Muscle layer of duodenum (tissue), 2 donors: ENCODE data around the gene DPF3.

ENCODE experiments used
- H3K27ac ChIP-seq: one replicate; pipeline ENCODE4 v1.7.0; 2013; ENCODE audit warnings: mild to moderate bottlenecking, low read length
- H3K27me3 ChIP-seq: one replicate; pipeline ENCODE4 v1.7.0; 2013; ENCODE audit warnings: low read depth, mild to moderate bottlenecking, control low read depth, low read length
- H3K36me3 ChIP-seq, 2 donors: one replicate each; pipeline ENCODE4 v1.7.0; 2013; ENCODE audit warnings: low read length in 2 of 2, control low read depth in 1 of 2, mild to moderate bottlenecking in 1 of 2; ENCODE audit not compliant: insufficient read depth in 2 of 2, control insufficient read depth in 1 of 2
- H3K4me1 ChIP-seq, 2 donors: one replicate each; pipeline ENCODE4 v1.7.0; 2013; ENCODE audit warnings: low read length in 2 of 2, mild to moderate bottlenecking in 2 of 2, control low read depth in 1 of 2, moderate library complexity in 1 of 2; ENCODE audit not compliant: insufficient read depth in 2 of 2, control insufficient read depth in 1 of 2
- H3K4me3 ChIP-seq, 2 donors: one replicate each; pipeline ENCODE4 v1.7.0; 2013; ENCODE audit warnings: low read length in 2 of 2, low read depth in 1 of 2, mild to moderate bottlenecking in 1 of 2
- H3K9me3 ChIP-seq, 2 donors: one replicate each; pipeline ENCODE4 v1.7.0; 2013; ENCODE audit warnings: low read length in 2 of 2, control low read depth in 1 of 2, mild to moderate bottlenecking in 1 of 2; ENCODE audit not compliant: control insufficient read depth in 1 of 2
- donor health status: healthy.

The DPF3 gene

GRCh38 chr14:72830786-72831594 is 62.9 kb downstream of the DPF3 start:
- Histone ChIP-seq H3K9me3 (no peaks in the 10 kb centered on the region), H3K27ac (peak overlapping the region; percentile 65), H3K4me3 (peak overlapping the region in 1 of 2 donors; percentile 26), H3K27me3 (no peaks in the 10 kb centered on the region), H3K36me3 (no peaks in the 10 kb centered on the region), H3K4me1 (peaks cover 0 to 10% of the 10 kb centered on the region in 2 donors)

- Histone ChIP-seq H3K27ac (peak overlapping the region; percentile 65), H3K27me3 (no peaks in the 10 kb centered on the region), H3K4me1 (peaks cover 0 to 10% of the 10 kb centered on the region in 2 donors), H3K4me3 (no peak overlapping the region), H3K36me3 (no peaks in the 10 kb centered on the region), H3K9me3 (no peaks in the 10 kb centered on the region)
Observed at GRCh38 chr14:72830356-72830755, 63.5 kb downstream of the DPF3 start.

GRCh38 chr14:72828604-72829003 is 65.3 kb downstream of the DPF3 start:
- Histone ChIP-seq H3K27ac (no peak overlapping the region), H3K36me3 (no peaks in the 10 kb centered on the region), H3K9me3 (no peaks in the 10 kb centered on the region)

GRCh38 chr14:72826039-72826438 is 67.9 kb downstream of the DPF3 start:
- H3K36me3 ChIP-seq = no peaks in the 10 kb centered on the region
- H3K27ac ChIP-seq = no peak overlapping the region

More at GRCh38 chr14:72828604-72829003, 65.3 kb downstream of the DPF3 start:
- H3K4me1 ChIP-seq = peaks cover 0 to 10% of the 10 kb centered on the region in 2 donors
- no peaks in the 10 kb centered on the region for H3K27me3 ChIP-seq
- H3K4me3 ChIP-seq = no peak overlapping the region

GRCh38 chr14:72825486-72825885 is 68.4 kb downstream of the DPF3 start:
- Histone ChIP-seq H3K4me3 (no peak overlapping the region), H3K4me1 (no peaks in the 10 kb centered on the region), H3K27ac (no peak overlapping the region), H3K36me3 (no peaks in the 10 kb centered on the region), H3K9me3 (no peaks in the 10 kb centered on the region), H3K27me3 (no peaks in the 10 kb centered on the region)

More at GRCh38 chr14:72826039-72826438, 67.9 kb downstream of the DPF3 start:
- no peaks in the 10 kb centered on the region for H3K27me3 ChIP-seq
- no peaks in the 10 kb centered on the region for H3K9me3 ChIP-seq
- H3K4me3 ChIP-seq = no peak overlapping the region
- peaks cover 0 to 1% of the 10 kb centered on the region in 2 donors for H3K4me1 ChIP-seq

GRCh38 chr14:72824051-72824450 is 69.8 kb downstream of the DPF3 start:
- Histone ChIP-seq H3K4me1 (no peaks in the 10 kb centered on the region), H3K27me3 (no peaks in the 10 kb centered on the region), H3K36me3 (no peaks in the 10 kb centered on the region), H3K4me3 (no peak overlapping the region), H3K27ac (no peak overlapping the region), H3K9me3 (peaks cover 0 to 1% of the 10 kb centered on the region in 2 donors)

- Histone ChIP-seq H3K36me3 (no peaks in the 10 kb centered on the region), H3K27me3 (no peaks in the 10 kb centered on the region), H3K4me1 (no peaks in the 10 kb centered on the region), H3K9me3 (peaks cover 0 to 5% of the 10 kb centered on the region in 2 donors), H3K27ac (no peak overlapping the region), H3K4me3 (no peak overlapping the region)
Observed at GRCh38 chr14:72822946-72823611, 70.8 kb downstream of the DPF3 start.

- Histone ChIP-seq H3K36me3 (no peaks in the 10 kb centered on the region), H3K4me1 (no peaks in the 10 kb centered on the region), H3K9me3 (peaks cover 0 to 5% of the 10 kb centered on the region in 2 donors), H3K4me3 (no peak overlapping the region), H3K27ac (no peak overlapping the region), H3K27me3 (no peaks in the 10 kb centered on the region)
Observed at GRCh38 chr14:72818998-72819397, 74.9 kb downstream of the DPF3 start.

GRCh38 chr14:72816287-72816686 is 77.6 kb downstream of the DPF3 start:
- no peak overlapping the region for H3K4me3 ChIP-seq
- H3K27ac ChIP-seq = no peak overlapping the region
- H3K9me3 ChIP-seq = peaks cover 0 to 5% of the 10 kb centered on the region in 2 donors
- no peaks in the 10 kb centered on the region for H3K36me3 ChIP-seq
- H3K27me3 ChIP-seq = no peaks in the 10 kb centered on the region
- H3K4me1 ChIP-seq = no peaks in the 10 kb centered on the region

- H3K36me3 ChIP-seq = no peaks in the 10 kb centered on the region
- H3K4me1 ChIP-seq = no peaks in the 10 kb centered on the region
- H3K9me3 ChIP-seq = peaks cover 0 to 5% of the 10 kb centered on the region in 2 donors
- H3K4me3 ChIP-seq = no peak overlapping the region
- H3K27ac ChIP-seq = no peak overlapping the region
- H3K27me3 ChIP-seq = no peaks in the 10 kb centered on the region
Observed at GRCh38 chr14:72815430-72815829, 78.5 kb downstream of the DPF3 start.

- Histone ChIP-seq H3K4me1 (no peaks in the 10 kb centered on the region), H3K27me3 (no peaks in the 10 kb centered on the region), H3K4me3 (no peak overlapping the region), H3K27ac (peak overlapping the region; percentile 60), H3K36me3 (no peaks in the 10 kb centered on the region), H3K9me3 (no peaks in the 10 kb centered on the region)
Observed at GRCh38 chr14:72812292-72812851, 81.5 kb downstream of the DPF3 start.
